Stimulated activated CD8-positive, alpha-beta memory T cell treated with anti-CD3 and anti-CD28 coated beads, Interleukin-7, amount 100 ng/mL, for 24 hours (primary cell): ENCODE data around the gene SMYD3.

ENCODE experiments used
- DNase-seq: peaks from one replicate; pipeline ENCODE4 v3.0.0-alpha.2; 2020; ENCODE audit warnings: low read depth

Gene SMYD3

GRCh38 chr1:246213502-246213901, 293.6 kb downstream of the SMYD3 start:
- DNase-seq, result no peak

- DNase-seq, result no peak
Measured at GRCh38 chr1:246213036-246213435, 294.0 kb downstream of the SMYD3 start.

- DNase-seq, result no peak
Measured at GRCh38 chr1:246212013-246212412, 295.1 kb downstream of the SMYD3 start.

GRCh38 chr1:246210756-246211155, 296.3 kb downstream of the SMYD3 start:
- no peak for DNase-seq

DNA sequence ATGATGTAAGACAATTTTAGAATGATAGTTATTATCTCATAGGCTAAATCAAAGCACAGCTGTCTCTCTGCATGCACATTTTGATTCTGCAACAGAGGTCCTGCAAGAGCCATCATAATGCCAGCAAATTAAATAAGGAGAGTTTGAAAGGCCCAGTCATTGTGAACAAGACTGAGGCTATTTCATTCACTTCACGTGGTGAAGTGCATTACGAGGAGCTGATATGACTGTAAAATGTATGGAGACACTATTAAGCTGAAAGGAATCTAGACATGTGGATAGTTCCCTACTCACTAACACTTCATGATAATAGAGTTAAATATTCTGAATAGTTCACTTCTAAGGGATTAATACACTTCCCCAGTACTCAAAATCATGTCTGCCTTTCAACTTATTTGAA, 299.0 kb downstream of the SMYD3 start:
- DNase-seq, result no peak

- DNase-seq, result no peak
Measured at GRCh38 chr1:246203180-246203579, 303.9 kb downstream of the SMYD3 start.

DNA sequence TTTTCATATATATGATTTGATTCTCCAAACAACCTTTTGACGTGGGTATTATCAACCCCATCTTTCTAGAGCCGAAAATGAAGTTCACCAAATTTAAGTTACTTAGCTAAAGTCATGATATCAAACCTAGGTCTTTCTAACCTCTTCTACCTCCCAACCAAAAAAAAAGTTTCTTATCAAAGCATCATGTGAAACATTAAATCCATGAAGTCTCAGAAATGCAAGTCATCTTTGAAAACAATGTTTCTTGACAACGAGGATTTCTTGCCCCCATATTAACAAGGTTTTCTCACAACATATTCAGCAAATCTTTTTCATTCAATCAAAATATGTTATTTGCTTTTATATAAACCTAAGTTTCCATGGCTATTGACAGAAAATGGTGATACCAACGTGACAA, 306.3 kb downstream of the SMYD3 start:
- no peak for DNase-seq

DNA sequence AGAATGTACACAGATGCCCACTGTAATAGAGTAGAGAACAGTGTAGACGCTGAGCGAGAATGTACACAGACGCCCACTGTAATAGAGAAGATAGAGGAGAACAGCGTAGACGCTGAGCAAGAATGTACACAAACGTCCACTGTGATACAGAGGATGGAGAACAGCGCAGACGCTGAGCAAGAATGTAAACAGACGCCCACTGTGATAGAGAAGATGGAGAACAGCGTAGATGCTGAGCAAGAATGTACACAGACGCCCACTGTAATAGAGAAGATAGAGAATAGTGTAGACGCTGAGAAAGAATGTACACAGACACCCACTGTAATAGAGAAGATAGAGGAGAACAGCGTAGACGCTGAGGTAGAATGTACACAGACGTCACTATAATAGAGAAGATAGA, 306.9 kb downstream of the SMYD3 start:
- DNase-seq, result no peak

GRCh38 chr1:246199086-246199645, 307.9 kb downstream of the SMYD3 start:
- DNase-seq, result no peak

- DNase-seq, result no peak
Measured at GRCh38 chr1:246198115-246198816, 308.8 kb downstream of the SMYD3 start.

DNA sequence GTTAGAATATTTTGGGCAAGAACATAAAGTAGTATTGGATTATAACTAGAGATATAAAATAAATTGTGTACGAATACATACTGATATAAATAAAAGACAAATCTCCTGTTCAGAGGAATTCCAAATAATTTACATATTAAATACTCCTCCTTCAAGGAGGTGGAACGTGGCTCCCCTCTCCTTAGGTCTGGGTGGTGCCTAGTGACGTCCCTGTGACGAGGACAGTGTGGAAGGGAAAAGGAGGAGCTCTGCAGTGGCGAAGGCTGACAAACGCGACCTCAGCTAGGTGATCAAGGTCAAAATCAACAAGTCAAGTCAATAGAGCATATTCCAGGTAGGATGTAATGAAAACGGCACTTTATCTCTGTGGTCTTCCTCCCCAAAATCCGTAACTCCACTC, 310.0 kb downstream of the SMYD3 start:
- no peak for DNase-seq

DNA sequence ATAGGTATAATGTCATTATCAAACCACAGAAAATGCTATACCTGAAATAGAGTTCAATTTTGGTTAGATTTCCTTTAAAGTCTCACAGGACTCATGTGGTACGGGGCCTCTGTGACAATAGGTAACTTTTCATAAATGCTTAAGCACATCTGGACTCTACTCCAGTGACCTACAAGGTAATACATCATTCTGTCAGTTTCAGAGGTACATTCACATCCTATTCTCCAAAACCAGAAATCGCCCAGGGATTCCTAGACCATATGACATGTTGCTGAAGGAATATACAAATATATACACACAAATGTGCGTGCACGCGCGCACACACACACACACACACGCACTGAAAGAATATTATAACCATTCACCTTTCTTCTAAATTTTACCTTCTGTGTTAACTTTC, 311.8 kb downstream of the SMYD3 start:
- DNase-seq, result no peak

DNA sequence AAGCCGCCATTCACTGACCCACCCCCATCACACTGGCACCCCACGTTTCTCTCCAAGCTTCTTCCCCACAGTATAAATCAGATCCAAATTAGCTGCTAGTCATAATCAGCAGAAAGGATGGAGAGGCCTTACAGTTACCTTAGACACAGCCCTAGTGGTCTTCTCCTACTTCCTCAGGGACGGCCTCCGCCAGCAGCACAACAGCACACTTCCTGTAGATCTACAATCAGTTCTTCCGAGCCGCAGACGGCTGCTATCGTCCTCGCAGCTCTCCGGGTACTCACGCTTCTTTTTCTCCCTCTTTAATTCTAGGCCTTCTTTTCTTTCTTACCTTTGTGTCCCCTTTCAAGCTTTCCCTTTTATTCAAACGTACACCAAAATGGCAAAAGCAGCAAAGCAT, 313.5 kb downstream of the SMYD3 start:
- DNase-seq, result no peak

GRCh38 chr1:246189126-246189525, 318.0 kb downstream of the SMYD3 start:
- no peak for DNase-seq

GRCh38 chr1:246187834-246188372, 319.2 kb downstream of the SMYD3 start:
- no peak for DNase-seq

GRCh38 chr1:246184503-246184902, 322.6 kb downstream of the SMYD3 start:
- DNase-seq, result no peak

GRCh38 chr1:246182149-246182851, 324.8 kb downstream of the SMYD3 start:
- no peak for DNase-seq

DNA sequence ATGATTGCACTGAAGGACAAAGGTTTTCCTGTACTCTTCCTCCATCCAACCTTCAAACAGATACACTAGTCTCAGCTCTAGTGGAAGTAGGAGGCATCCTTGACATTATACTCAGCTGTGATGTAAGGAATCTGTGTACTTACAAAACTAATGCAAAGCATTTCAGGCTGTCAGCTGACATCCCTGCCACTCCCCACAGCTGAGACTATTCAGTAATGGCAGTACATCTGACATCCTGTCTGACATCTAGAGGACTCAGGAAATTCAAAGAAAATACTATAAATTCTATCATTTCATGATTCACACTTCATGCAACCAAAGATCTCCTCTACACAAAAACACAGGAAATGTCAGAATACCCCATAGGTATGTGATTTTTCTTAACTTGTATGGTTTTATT, 325.8 kb downstream of the SMYD3 start:
- no peak for DNase-seq

DNA sequence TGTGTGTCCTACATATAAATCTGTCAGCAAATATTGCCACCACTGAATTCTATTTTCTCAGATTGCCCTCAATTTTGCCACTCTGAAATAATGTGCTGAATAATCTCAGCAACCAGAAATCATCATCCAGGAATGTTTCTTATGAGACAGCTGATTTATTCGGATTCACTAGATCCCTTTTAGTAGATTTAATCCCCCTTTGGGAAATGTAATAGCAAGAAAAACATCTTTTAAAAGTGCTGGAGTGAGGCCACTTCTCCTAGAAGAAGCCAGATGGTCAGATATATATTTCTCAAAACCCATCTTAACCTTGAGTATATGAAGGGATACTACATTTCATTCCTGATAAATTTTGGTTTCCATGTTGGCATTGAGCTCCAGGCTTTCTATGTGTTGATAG, 327.7 kb downstream of the SMYD3 start:
- no peak for DNase-seq

GRCh38 chr1:246178717-246179311, 328.3 kb downstream of the SMYD3 start:
- no peak for DNase-seq

GRCh38 chr1:246176126-246177024, 330.7 kb downstream of the SMYD3 start:
- no peak for DNase-seq
